T follicular helper cell (primary cell): ENCODE results near the gene LTB4R.

ENCODE experiments used
- DNase-seq: peaks from one replicate; pipeline ENCODE4 v3.0.0-alpha.2; 2020; ENCODE audit warnings: low read depth

The LTB4R gene

GRCh38 chr14:24300326-24300980, 10.8 kb upstream of the LTB4R start:
- DNase-seq = no peak

GRCh38 chr14:24304019-24304387, 7.3 kb upstream of the LTB4R start:
- DNase-seq = no peak

GRCh38 chr14:24307156-24307574, 4.1 kb upstream of the LTB4R start:
- DNase-seq = no peak

GRCh38 chr14:24307575-24308341, 3.5 kb upstream of the LTB4R start, which contains the start of gene CIDEB:
Gene CIDEB, minus strand, starts transcription at chr14:24307977. Its CDS starts 119 bp downstream, at chr14:24307858.
- peak; percentile 46 for DNase-seq

GRCh38 chr14:24308342-24309124, 2.8 kb upstream of the LTB4R start:
- DNase-seq = no peak

DNA sequence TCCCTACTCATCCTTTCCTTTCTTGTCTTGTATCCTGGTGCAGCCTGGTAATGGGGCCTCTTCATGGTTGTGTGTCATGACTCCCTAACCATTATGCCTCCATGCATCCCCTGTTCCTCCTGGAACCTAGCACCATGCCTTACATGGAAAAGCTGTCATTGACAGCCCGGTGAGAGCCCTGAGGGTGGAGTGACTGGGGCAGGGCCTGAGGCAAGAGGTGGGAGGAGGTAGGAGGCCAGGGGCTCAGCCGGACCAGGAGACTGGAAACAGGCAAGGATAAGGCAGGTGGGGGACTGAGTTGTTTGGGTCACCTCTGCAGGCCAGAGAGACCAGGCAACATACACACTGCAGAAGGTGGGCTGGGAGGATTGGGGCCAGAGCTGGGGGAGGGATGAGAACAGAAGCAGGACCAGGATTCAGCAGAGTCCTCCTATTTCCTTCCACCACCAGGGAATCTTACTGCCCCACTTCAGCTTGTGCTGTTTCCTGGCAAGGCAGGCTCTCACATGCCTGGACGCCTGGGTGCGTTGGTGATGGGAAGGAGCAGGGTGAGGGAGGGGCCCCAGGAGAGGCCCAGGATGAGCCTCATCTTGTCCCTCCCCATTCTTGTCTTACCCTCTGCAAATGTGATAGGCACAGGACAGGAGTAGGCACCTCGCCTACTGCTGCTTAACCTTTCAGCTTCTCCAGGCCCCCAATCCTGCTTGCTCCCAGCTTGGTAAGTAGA, 1.6 kb upstream of the LTB4R start, which contains the start of gene LTB4R2:
Gene LTB4R2, plus strand, starts transcription at position 603 of the 727 bp plus-strand sequence. CDS start 525 bp downstream, outside the sequence.
- no peak for DNase-seq

DNA sequence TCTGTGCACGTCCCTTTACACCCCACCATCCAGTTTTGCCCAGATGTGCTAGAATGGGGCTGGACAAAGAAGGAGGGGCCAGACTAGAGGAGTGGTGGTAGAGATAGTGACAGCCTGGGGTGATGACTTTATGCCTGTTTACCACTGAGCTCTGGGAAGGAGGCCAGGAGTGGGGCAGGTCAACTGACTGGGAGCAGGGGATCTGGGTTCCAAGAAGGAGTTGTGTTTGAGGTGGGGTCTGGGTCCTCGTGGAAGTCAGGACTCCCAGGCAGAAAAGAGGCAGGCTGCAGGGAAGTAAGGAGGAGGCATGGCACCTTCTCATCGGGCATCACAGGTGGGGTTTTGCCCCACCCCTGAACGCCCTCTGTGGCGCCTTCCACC, 1.0 kb upstream of the LTB4R start:
- no peak for DNase-seq

DNA sequence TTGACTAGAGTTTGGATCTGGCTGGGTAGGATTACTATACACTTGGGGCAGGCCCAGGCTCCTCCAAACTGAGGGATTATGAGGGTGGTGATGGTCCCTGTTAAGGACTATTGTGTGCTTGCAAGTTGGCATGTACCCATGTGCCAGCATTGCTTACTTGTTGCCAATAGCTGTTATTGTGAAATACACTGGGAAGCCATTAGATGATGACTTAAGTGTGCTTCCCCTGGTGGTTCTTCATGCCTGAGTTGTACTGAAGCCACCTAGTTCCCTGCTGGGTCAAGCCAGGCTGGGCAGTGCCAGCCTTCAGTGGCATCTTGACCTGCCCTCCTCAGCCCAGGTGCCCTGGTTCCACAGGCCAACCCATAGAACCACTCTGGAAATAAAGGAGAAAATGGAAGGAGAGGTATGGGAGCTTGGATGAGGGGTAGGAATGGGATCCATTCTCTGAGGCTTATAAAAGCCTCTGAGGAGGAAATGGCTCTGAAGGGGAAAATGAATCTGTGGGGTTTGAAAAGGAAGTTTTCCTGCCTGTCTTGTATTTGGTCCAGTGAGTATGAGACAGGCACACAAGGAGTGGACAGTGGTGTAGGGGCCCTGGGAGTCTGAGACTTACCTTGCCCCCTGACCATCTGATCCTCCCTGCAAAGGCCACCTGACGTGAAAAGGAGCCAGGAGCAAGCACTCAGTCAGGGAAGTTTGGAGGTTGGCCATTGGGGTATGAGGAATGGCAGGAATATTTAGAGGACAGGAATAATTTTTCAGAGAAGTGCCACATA, 724 bp downstream of the LTB4R start:
- DNase-seq = no peak

GRCh38 chr14:24312736-24313507, 1.6 kb downstream of the LTB4R start:
- no peak for DNase-seq

- no peak for DNase-seq
Observed at GRCh38 chr14:24313913-24314312, 2.6 kb downstream of the LTB4R start.

DNA sequence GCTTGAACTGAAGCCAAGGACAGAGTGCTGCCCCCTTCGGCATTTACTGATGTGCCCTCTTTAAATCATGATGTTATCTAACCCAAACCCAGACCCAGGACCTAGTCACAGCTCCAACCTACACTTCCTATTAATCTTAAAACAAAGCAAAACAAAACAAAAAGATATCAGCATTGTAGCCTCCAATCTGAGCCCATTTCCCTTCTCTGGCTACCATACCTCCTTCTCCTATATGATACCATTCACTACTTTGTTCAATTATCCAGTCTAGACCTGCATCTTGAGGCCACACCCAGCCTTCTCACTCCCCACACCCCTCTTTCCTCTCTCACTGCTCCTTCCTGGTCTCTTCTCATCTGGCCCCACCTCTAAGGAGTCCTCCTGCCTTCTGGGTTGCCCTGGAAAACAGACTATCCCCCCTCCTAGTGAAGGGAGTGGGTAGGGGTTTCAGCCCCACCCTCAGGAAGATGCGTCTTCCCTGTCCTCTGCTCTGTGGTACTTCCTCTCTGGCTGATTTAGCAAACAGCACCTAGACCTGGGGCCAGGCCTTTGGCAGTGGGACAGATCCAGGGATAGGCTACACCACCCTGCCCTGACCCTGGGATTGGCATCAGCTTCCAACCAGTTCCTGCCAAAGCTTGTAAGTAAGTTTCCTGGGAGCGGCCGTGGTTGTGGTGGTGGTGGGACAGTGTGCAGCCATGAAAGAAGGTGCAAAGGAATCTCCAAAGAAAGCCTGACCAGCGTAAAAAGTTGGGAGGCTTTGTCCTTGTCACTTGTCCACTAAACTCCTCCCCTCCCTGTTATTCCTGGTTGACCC, 3.3 kb downstream of the LTB4R start:
- DNase-seq = no peak

DNA sequence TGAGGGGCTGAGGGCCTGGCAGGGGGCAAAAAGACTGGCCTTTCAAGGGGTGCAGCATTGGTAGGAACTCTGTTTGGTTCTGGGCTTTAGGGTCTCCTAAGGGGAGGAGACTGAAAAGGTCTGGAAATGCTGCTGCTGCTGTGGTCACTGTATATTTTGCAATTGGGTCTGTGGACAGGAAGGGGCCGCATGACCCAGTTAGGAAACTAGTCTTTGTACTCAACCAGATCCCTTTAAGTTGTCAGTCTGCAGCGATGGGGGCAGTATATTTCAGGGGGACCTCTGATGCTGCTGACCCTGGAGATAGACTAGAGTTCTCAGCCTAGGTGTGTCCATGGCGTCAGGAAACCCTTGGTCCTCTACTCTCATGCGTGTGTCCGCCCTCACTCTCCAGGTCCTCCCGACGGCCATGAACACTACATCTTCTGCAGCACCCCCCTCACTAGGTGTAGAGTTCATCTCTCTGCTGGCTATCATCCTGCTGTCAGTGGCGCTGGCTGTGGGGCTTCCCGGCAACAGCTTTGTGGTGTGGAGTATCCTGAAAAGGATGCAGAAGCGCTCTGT, 4.0 kb downstream of the LTB4R start:
- DNase-seq = no peak

- DNase-seq = no peak
Observed at GRCh38 chr14:24315807-24316596, 4.7 kb downstream of the LTB4R start.

DNA sequence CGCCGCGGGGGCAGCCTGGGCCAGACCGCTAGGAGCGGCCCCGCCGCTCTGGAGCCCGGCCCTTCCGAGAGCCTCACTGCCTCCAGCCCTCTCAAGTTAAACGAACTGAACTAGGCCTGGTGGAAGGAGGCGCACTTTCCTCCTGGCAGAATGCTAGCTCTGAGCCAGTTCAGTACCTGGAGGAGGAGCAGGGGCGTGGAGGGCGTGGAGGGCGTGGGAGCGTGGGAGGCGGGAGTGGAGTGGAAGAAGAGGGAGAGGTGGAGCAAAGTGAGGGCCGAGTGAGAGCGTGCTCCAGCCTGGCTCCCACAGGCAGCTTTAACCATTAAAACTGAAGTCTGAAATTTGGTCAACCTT, 5.3 kb downstream of the LTB4R start:
- no peak for DNase-seq

- no peak for DNase-seq
Observed at GRCh38 chr14:24317141-24317928, 6.0 kb downstream of the LTB4R start.

DNA sequence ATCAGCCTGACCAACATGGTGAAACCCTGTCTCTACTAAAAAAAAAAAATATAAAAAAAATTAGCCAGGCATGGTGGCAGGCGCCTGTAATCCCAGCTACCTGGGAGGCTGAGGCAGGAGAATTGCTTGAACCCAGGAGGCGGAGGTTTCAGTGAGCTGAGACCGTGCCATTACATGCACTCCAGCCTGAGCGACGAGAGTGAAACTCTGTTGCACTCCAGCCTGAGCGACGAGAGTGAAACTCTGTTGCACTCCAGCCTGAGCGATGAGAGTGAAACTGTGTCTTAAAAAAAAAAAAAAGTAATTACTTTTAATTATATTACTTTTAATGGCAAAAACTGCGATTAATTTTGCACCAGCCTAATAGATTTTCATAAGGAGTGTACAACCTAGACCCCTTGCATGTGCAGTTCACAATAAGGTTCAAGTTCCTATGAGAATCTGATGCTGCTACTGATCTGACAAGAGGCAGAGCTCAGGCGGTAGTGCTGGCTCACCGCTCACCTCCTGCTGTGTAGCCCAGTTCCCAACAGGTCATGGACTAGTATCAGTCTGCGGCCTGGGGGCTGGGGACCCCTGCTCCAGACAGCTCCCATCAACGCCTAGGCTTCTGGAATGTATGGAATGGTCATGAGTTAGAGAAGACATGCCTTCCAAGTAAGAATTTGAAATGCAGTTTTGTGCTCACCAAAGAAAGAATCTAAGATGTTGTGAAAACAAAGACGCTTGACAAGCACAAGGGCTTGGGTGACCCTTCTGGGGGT, 10.1 kb downstream of the LTB4R start:
- no peak for DNase-seq

DNA sequence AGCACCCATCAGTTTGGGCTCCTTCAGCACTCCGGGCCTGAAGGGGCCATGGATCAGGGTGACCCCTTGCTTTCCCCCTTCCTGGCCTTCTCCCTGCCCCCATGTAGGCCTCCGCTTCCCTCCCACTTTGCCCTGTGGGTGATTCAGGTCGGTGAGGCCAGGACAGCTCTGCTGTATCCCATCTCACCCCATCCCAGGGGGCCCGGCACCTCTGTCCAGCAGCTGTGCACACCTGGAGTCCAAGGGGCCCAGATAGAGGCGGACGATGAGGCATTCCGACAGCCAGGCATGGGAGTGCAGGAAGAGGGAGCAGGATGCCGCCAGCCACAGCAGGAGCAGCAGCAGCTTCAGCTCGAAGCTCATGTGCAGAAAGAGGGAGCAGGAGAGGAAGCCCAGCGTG, 11.4 kb downstream of the LTB4R start:
- DNase-seq = no peak
